ENCODE measurements around the gene KIF12. TPM values are rescaled to one million over a fixed set of nuclear protein-coding genes. Genes with fewer than 3 reads are reported as not detected.

KIF12 gene
- total and polyA plus RNA-seq, 2 of the 13 experiments (the other 11 are each of a cell fraction or from before 2014, with no cell fraction given): 1.8 to 12.5 TPM

DNA sequence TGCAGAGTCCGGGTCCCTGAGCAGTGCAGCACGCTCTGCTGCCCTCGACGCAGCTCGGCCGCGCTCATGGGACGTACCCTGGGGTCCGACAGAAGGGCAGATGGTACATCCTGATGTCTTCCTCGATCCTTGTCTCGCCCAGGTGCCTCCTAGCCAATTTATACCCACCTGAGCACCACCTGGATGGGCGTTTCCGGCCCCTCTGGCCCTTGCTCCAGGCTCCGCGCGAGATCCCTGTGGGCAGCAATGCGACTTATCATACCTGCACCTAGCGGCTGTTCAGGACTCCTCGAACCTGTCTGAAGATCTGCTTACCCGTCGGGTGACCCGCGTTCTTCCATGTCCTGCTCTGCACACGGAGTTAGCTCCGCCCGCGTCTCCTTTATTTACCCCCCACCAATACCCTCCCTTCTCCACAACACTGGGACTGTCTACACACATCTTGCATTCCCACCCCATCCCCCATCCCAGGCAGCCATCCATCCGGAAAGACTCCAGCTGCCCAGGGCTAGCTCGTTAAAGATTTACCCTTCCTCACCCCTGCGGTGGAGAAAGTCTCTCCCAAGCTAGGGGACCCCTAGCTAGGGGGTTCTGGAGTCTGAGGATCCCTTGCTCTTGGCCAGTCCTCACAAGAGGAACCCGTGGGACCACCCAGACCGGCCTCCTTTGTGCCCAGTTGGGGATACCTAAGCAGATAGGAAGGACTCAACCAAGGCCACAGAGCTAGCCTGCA, at the start of gene KIF12 (continued):
- TF ChIP-seq, protein P1, sequence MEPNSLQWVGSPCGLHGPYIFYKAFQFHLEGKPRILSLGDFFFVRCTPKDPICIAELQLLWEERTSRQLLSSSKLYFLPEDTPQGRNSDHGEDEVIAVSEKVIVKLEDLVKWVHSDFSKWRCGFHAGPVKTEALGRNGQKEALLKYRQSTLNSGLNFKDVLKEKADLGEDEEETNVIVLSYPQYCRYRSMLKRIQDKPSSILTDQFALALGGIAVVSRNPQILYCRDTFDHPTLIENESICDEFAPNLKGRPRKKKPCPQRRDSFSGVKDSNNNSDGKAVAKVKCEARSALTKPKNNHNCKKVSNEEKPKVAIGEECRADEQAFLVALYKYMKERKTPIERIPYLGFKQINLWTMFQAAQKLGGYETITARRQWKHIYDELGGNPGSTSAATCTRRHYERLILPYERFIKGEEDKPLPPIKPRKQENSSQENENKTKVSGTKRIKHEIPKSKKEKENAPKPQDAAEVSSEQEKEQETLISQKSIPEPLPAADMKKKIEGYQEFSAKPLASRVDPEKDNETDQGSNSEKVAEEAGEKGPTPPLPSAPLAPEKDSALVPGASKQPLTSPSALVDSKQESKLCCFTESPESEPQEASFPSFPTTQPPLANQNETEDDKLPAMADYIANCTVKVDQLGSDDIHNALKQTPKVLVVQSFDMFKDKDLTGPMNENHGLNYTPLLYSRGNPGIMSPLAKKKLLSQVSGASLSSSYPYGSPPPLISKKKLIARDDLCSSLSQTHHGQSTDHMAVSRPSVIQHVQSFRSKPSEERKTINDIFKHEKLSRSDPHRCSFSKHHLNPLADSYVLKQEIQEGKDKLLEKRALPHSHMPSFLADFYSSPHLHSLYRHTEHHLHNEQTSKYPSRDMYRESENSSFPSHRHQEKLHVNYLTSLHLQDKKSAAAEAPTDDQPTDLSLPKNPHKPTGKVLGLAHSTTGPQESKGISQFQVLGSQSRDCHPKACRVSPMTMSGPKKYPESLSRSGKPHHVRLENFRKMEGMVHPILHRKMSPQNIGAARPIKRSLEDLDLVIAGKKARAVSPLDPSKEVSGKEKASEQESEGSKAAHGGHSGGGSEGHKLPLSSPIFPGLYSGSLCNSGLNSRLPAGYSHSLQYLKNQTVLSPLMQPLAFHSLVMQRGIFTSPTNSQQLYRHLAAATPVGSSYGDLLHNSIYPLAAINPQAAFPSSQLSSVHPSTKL (CRISPR knock-in tag; IDR thresholded peaks at IDR 0.05): peak; percentile 35; the same call in 1 of the 2 replicates
- TF ChIP-seq, protein P2, sequence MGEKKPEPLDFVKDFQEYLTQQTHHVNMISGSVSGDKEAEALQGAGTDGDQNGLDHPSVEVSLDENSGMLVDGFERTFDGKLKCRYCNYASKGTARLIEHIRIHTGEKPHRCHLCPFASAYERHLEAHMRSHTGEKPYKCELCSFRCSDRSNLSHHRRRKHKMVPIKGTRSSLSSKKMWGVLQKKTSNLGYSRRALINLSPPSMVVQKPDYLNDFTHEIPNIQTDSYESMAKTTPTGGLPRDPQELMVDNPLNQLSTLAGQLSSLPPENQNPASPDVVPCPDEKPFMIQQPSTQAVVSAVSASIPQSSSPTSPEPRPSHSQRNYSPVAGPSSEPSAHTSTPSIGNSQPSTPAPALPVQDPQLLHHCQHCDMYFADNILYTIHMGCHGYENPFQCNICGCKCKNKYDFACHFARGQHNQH (CRISPR knock-in tag; IDR thresholded peaks at IDR 0.05): peak; percentile 31; the same call in 1 of the 2 replicates
- TF ChIP-seq GABPA (IDR thresholded peaks at IDR 0.05; ENCODE audit: low read depth, low read length): no peak
- peak; percentile 17; the same call in 1 of the 2 replicates for TF ChIP-seq GABPA (CRISPR knock-in tag; IDR thresholded peaks at IDR 0.05; ENCODE audit: low read depth)
- peak; percentile 74 for TF ChIP-seq ZNF777 (CRISPR knock-in tag; IDR thresholded peaks at IDR 0.05)
- peak; percentile 84 for TF ChIP-seq TEAD3 (CRISPR knock-in tag; optimal IDR thresholded peaks at IDR 0.05; ENCODE audit: borderline replicate concordance)
- peak; percentile 38; the same call in 1 of the 2 replicates for TF ChIP-seq SOX5 (CRISPR knock-in tag; IDR thresholded peaks at IDR 0.05; ENCODE audit: borderline replicate concordance)

DNA sequence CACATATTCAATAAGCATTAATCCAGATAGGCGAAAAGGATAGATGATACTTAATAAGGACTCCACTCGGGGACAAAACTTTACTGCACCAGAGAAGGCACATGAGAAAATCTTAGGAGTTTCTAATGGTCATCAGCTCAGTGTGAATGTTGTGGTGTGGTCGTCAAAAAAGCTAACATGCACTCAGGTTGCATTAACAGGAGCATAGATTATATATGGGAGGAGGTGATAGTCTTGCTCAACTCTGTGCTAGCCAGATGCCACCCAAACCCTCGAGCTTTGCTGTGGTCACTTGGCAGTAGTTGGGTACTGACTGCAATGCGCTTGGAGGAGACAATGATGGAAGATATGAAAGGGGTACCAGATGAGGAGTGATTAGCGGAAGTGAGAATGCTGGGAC, 47.6 kb upstream of the KIF12 start:
- Histone ChIP-seq H3K36me3 (replicated peaks in 1 of 2; ENCODE audit: control insufficient read depth in 1 of 2, insufficient read depth in 2 of 2, low read length in 2 of 2) (no peaks in the 10 kb centered on the region), H3K79me2 (ENCODE audit: insufficient read depth, low read length) (no peaks in the 10 kb centered on the region), H3K27me3 (ENCODE audit: control insufficient read depth in 1 of 2, insufficient read depth in 2 of 2, low read length in 2 of 2) (no peaks in the 10 kb centered on the region), H3K4me3 (replicated peaks in 1 of 3; ENCODE audit: insufficient read depth in 1 of 3, low read depth in 2 of 3, low read length in 3 of 3) (no peak overlapping the region), H3K9ac (ENCODE audit: insufficient read depth, low read depth, low read length) (no peak overlapping the region), H3K4me1 (ENCODE audit: insufficient read depth, low read length) (peaks cover 53% of the 10 kb centered on the region), H3K27ac (ENCODE audit: extremely low read length, insufficient read depth, low read length) (no peak overlapping the region), H2AFZ (ENCODE audit: low read length) (no peak overlapping the region), H3K4me2 (ENCODE audit: low read depth, low read length) (no peak overlapping the region), H4K20me1 (ENCODE audit: insufficient read depth, low read length) (no peaks in the 10 kb centered on the region), H3K9me3 (ENCODE audit: low read length) (no peaks in the 10 kb centered on the region)
- DNase-seq (ENCODE audit: low spot score) (no peak), FAIRE-seq (no peak), ATAC-seq (no peak)
- intact Hi-C loops (cut with micrococcal nuclease; ENCODE audit: unreplicated experiment): no loop called here
- TF ChIP-seq CREB1 (IDR thresholded peaks at IDR 0.05) (no peak), CREB1 (CRISPR knock-in tag; IDR thresholded peaks at IDR 0.05) (no peak), HOXA9 (CRISPR knock-in tag; IDR thresholded peaks at IDR 0.05; ENCODE audit: borderline replicate concordance) (no peak), SPEN (CRISPR knock-in tag; IDR thresholded peaks at IDR 0.05; ENCODE audit: low read depth) (no peak), ZMYM3 (CRISPR knock-in tag; IDR thresholded peaks at IDR 0.05) (0 out of 2 replicates have a peak, but pooled peaks have one; percentile 24), ZNF160 (CRISPR knock-in tag; IDR thresholded peaks at IDR 0.05) (no peak)
- TF ChIP-seq, protein P3, sequence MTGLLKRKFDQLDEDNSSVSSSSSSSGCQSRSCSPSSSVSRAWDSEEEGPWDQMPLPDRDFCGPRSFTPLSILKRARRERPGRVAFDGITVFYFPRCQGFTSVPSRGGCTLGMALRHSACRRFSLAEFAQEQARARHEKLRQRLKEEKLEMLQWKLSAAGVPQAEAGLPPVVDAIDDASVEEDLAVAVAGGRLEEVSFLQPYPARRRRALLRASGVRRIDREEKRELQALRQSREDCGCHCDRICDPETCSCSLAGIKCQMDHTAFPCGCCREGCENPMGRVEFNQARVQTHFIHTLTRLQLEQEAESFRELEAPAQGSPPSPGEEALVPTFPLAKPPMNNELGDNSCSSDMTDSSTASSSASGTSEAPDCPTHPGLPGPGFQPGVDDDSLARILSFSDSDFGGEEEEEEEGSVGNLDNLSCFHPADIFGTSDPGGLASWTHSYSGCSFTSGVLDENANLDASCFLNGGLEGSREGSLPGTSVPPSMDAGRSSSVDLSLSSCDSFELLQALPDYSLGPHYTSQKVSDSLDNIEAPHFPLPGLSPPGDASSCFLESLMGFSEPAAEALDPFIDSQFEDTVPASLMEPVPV (CRISPR knock-in tag; IDR thresholded peaks at IDR 0.05): no peak
- BruUV-seq (replicated peaks): no TSS peak
- POLR2A ChIA-PET: interaction anchor here (0.7 to 1.0 kb wide), 2 partner anchors 17 to 39 kb away, joined by 3 to 5 read pairs; no protein-coding TSS in a partner anchor
- in situ Hi-C loops (cut with HindIII; ENCODE audit: extremely low pct_ligation_motif_present, low pct_unique_long_range_greater_than_20kb): no loop called here
- CTCF ChIA-PET (ENCODE audit: low intra/inter-chr PET ratio, low total read pairs): no interaction called here
- WGBS (ENCODE audit: low lambda C conversion rate): 61% methylated on average over 6 of the region's 6 CpGs
